ENCODE measurements around the gene HUS1B. TPM values are rescaled to one million over a fixed set of nuclear protein-coding genes. Genes with fewer than 3 reads are reported as not detected.
A peak's percentile ranks its signal among the peaks of the same experiment; 100 is the strongest.

The HUS1B gene
- total and polyA plus RNA-seq, 2 of the 13 experiments (the other 11 are each of a cell fraction or from before 2014, with no cell fraction given), result 0.18 to 0.40 TPM

DNA sequence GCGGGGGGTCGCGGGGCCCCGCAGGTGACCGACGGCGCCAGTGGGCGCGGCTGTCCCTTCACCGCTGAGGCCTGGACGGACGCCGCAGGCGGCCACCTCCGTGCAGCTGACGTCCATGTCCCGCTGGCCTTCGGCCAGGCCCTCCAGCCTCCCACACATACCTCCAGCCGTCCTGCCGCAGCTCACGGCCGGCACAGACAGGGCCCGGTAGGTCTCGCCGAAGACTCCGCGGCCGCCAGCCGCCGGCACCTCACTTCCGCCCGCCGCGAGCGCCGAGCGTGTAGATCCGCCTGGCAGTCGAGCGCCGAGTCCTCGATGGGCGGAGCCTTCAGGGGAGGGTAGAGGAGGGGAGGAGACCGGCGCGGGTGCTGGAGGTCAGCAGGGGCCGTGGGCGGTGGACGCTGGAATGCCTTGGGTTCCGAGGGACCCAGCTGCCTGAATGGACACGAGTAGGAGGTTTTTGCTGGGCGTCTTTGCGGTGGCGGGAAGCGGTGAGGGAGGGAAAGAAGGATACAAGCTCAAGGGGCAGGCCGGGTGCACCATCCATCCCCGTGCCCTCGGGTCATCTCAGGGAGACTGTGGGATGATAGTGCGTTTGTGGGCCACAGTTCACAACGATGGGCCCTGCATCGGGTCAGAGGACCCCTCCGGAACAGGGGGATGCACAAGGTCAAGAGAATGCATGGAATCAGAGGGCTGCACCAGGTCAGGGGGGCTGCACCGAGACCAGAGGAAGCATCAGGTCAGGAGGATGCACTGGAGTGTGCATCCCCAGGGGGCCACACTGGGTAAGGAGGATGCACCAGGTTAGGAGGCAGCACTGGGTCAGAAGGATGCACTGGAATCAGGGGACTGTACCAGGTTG lies 36.2 kb upstream of the HUS1B start, which contains the start of gene EXOC2 (continued):
- TF ChIP-seq, protein P1, sequence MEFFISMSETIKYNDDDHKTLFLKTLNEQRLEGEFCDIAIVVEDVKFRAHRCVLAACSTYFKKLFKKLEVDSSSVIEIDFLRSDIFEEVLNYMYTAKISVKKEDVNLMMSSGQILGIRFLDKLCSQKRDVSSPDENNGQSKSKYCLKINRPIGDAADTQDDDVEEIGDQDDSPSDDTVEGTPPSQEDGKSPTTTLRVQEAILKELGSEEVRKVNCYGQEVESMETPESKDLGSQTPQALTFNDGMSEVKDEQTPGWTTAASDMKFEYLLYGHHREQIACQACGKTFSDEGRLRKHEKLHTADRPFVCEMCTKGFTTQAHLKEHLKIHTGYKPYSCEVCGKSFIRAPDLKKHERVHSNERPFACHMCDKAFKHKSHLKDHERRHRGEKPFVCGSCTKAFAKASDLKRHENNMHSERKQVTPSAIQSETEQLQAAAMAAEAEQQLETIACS (CRISPR knock-in tag; IDR thresholded peaks at IDR 0.05), result peak; percentile 34
- TF ChIP-seq SCMH1 (CRISPR knock-in tag; IDR thresholded peaks at IDR 0.05; ENCODE audit: borderline replicate concordance) (no peak), ZNF660 (CRISPR knock-in tag; IDR thresholded peaks at IDR 0.05; ENCODE audit: borderline replicate concordance, low read depth) (no peak), ISX (CRISPR knock-in tag; conservative IDR thresholded peaks at IDR 0.05) (peak; percentile 88), ARID2 (CRISPR knock-in tag; IDR thresholded peaks at IDR 0.05; ENCODE audit: borderline replicate concordance) (no peak), PRMT3 (CRISPR knock-in tag; IDR thresholded peaks at IDR 0.05; ENCODE audit: borderline replicate concordance, low read depth) (peak; percentile 33; the same call in 1 of the 2 replicates), MIXL1 (CRISPR knock-in tag; IDR thresholded peaks at IDR 0.05) (peak; percentile 82), RFX3 (CRISPR knock-in tag; IDR thresholded peaks at IDR 0.05) (0 out of 2 replicates have a peak, but pooled peaks have one; percentile 15), NCOR1 (IDR thresholded peaks at IDR 0.05; ENCODE audit: borderline replicate concordance, low read length) (no peak)
- TF ChIP-seq, protein P2, sequence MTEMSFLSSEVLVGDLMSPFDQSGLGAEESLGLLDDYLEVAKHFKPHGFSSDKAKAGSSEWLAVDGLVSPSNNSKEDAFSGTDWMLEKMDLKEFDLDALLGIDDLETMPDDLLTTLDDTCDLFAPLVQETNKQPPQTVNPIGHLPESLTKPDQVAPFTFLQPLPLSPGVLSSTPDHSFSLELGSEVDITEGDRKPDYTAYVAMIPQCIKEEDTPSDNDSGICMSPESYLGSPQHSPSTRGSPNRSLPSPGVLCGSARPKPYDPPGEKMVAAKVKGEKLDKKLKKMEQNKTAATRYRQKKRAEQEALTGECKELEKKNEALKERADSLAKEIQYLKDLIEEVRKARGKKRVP (CRISPR knock-in tag; IDR thresholded peaks at IDR 0.05), result peak in 1 of 2 experiments; percentile 83; a peak in 2 of 4 replicates
- TF ChIP-seq, protein P3, sequence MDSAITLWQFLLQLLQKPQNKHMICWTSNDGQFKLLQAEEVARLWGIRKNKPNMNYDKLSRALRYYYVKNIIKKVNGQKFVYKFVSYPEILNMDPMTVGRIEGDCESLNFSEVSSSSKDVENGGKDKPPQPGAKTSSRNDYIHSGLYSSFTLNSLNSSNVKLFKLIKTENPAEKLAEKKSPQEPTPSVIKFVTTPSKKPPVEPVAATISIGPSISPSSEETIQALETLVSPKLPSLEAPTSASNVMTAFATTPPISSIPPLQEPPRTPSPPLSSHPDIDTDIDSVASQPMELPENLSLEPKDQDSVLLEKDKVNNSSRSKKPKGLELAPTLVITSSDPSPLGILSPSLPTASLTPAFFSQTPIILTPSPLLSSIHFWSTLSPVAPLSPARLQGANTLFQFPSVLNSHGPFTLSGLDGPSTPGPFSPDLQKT (CRISPR knock-in tag; IDR thresholded peaks at IDR 0.05; ENCODE audit: borderline replicate concordance), result peak; percentile 98; the same call in 1 of the 2 replicates
- TF ChIP-seq, protein P4, sequence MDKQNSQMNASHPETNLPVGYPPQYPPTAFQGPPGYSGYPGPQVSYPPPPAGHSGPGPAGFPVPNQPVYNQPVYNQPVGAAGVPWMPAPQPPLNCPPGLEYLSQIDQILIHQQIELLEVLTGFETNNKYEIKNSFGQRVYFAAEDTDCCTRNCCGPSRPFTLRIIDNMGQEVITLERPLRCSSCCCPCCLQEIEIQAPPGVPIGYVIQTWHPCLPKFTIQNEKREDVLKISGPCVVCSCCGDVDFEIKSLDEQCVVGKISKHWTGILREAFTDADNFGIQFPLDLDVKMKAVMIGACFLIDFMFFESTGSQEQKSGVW (CRISPR knock-in tag; IDR thresholded peaks at IDR 0.05; ENCODE audit: borderline replicate concordance), result no peak
